ENCODE measurements around the gene COL23A1.

Gene COL23A1

GRCh38 chr5:178474562-178475184, 115.5 kb downstream of the COL23A1 start:
- H3K4me3 ChIP-seq (replicated peaks; ENCODE audit: low read depth, low read length), result no peak overlapping the region
- DNase-seq (ENCODE audit: extremely low read depth, low read depth), result no peak
- TF ChIP-seq CTCF (IDR thresholded peaks at IDR 0.05; ENCODE audit: low read depth, low read length, missing control alignments), result no peak

- TF ChIP-seq CTCF (IDR thresholded peaks at IDR 0.05; ENCODE audit: low read depth, low read length, missing control alignments), result no peak
- no peak overlapping the region for H3K4me3 ChIP-seq (replicated peaks; ENCODE audit: low read depth, low read length)
- no peak for DNase-seq (ENCODE audit: extremely low read depth, low read depth)
Measured at GRCh38 chr5:178473854-178474253, 116.3 kb downstream of the COL23A1 start.

GRCh38 chr5:178472138-178472537, 118.1 kb downstream of the COL23A1 start:
- TF ChIP-seq CTCF (IDR thresholded peaks at IDR 0.05; ENCODE audit: low read depth, low read length, missing control alignments), result no peak
- no peak for DNase-seq (ENCODE audit: extremely low read depth, low read depth)
- no peak overlapping the region for H3K4me3 ChIP-seq (replicated peaks; ENCODE audit: low read depth, low read length)

- no peak for DNase-seq (ENCODE audit: extremely low read depth, low read depth)
- no peak overlapping the region for H3K4me3 ChIP-seq (replicated peaks; ENCODE audit: low read depth, low read length)
- no peak for TF ChIP-seq CTCF (IDR thresholded peaks at IDR 0.05; ENCODE audit: low read depth, low read length, missing control alignments)
Measured at GRCh38 chr5:178471711-178472110, 118.5 kb downstream of the COL23A1 start.

- no peak for DNase-seq (ENCODE audit: extremely low read depth, low read depth)
- TF ChIP-seq CTCF (IDR thresholded peaks at IDR 0.05; ENCODE audit: low read depth, low read length, missing control alignments), result no peak
- H3K4me3 ChIP-seq (replicated peaks; ENCODE audit: low read depth, low read length), result no peak overlapping the region
Measured at GRCh38 chr5:178470760-178471025, 119.5 kb downstream of the COL23A1 start.

GRCh38 chr5:178469975-178470759, 120.0 kb downstream of the COL23A1 start:
- no peak for TF ChIP-seq CTCF (IDR thresholded peaks at IDR 0.05; ENCODE audit: low read depth, low read length, missing control alignments)
- DNase-seq (ENCODE audit: extremely low read depth, low read depth), result no peak
- H3K4me3 ChIP-seq (replicated peaks; ENCODE audit: low read depth, low read length), result no peak overlapping the region
